ENCODE results near the gene EXO5. TPM values are rescaled to one million over a fixed set of nuclear protein-coding genes. Genes with fewer than 3 reads are reported as not detected.

Gene EXO5
- total and polyA plus RNA-seq, 3 donors from 2014 or later: 8.4 to 10.9 (median 9.4) TPM

GRCh38 chr1:40476924-40477677, 31.5 kb upstream of the EXO5 start, which contains the start of gene ZFP69:
TSS of gene ZFP69 (plus strand) at chr1:40477290. CDS start at chr1:40479362, 2,072 bp downstream.
- peak within 1 kb of the TSS; percentile 77 to 82 for H3K4me3 ChIP-seq
- peak within 1 kb of the TSS; percentile 65 to 72 for H3K27ac ChIP-seq
- H3K27me3 ChIP-seq: no peaks in the 10 kb centered on the region
- WGBS, 2 donors: 1% methylated on average over 25 to 50 of the region's 65 CpGs
- DNase-seq: peak; percentile 83
- no peaks in the 10 kb centered on the region for H3K36me3 ChIP-seq (ENCODE audit: low read depth, missing control alignments)
- no peaks in the 10 kb centered on the region for H3K9me3 ChIP-seq
- TF ChIP-seq CTCF (IDR thresholded peaks at IDR 0.05): no peak
- no peaks in the 10 kb centered on the region for H3K4me1 ChIP-seq
- intact Hi-C loops (cut with DNase I; ENCODE audit: low total_unique reads): no loop called here

GRCh38 chr1:40477678-40478053, 30.9 kb upstream of the EXO5 start:
- intact Hi-C loops (cut with DNase I; ENCODE audit: low total_unique reads): no loop called here
- Histone ChIP-seq H3K27me3 (no peaks in the 10 kb centered on the region), H3K4me3 (peak overlapping the region; percentile 77 to 82), H3K27ac (peak overlapping the region; percentile 65 to 72), H3K36me3 (ENCODE audit: low read depth, missing control alignments) (no peaks in the 10 kb centered on the region), H3K4me1 (no peaks in the 10 kb centered on the region), H3K9me3 (no peaks in the 10 kb centered on the region)
- TF ChIP-seq POLR2A (IDR thresholded peaks at IDR 0.05): no peak
- TF ChIP-seq CTCF (IDR thresholded peaks at IDR 0.05): no peak
- WGBS, 2 donors: 1 to 2% methylated on average over 10 to 17 of the region's 17 CpGs
- peak; percentile 47 for DNase-seq

GRCh38 chr1:40478276-40478675, 30.3 kb upstream of the EXO5 start:
- H3K4me3 ChIP-seq: peak overlapping the region in 1 of 2 donors; percentile 82
- WGBS, 2 donors: 26 to 66% methylated on average over 2 of the region's 2 CpGs

GRCh38 chr1:40479156-40479555, 29.4 kb upstream of the EXO5 start:
- no peak overlapping the region for H3K27ac ChIP-seq
- no peaks in the 10 kb centered on the region for H3K27me3 ChIP-seq
- H3K4me3 ChIP-seq: no peak overlapping the region
- 84 to 89% methylated on average over 4 of the region's 4 CpGs for WGBS, 2 donors
- no peaks in the 10 kb centered on the region for H3K36me3 ChIP-seq (ENCODE audit: low read depth, missing control alignments)
- no peak for DNase-seq
- TF ChIP-seq POLR2A (IDR thresholded peaks at IDR 0.05) (no peak), CTCF (IDR thresholded peaks at IDR 0.05) (no peak)
- H3K4me1 ChIP-seq: no peaks in the 10 kb centered on the region
- intact Hi-C loops (cut with DNase I; ENCODE audit: low total_unique reads): no loop called here
- no peaks in the 10 kb centered on the region for H3K9me3 ChIP-seq

More at GRCh38 chr1:40478276-40478675, 30.3 kb upstream of the EXO5 start:
- TF ChIP-seq POLR2A (IDR thresholded peaks at IDR 0.05) (no peak), CTCF (IDR thresholded peaks at IDR 0.05) (no peak)
- no peak for DNase-seq
- H3K27ac ChIP-seq: no peak overlapping the region
- no peaks in the 10 kb centered on the region for H3K9me3 ChIP-seq
- H3K27me3 ChIP-seq: no peaks in the 10 kb centered on the region
- intact Hi-C loops (cut with DNase I; ENCODE audit: low total_unique reads): no loop called here
- H3K4me1 ChIP-seq: no peaks in the 10 kb centered on the region
- no peaks in the 10 kb centered on the region for H3K36me3 ChIP-seq (ENCODE audit: low read depth, missing control alignments)

Data from testis (tissue), 3 donors.